SU-DHL-6 (cell line): ENCODE measurements around the gene C1QTNF6.

Experiments
- H2AFZ ChIP-seq: fragments of 200-600 bp; sonication (generic); 2 replicates; pipeline ENCODE4 v1.6.1; 2014; ENCODE audit warnings: low read depth, mild to moderate bottlenecking, moderate library complexity, mixed read lengths, antibody characterized with exemption, low read length; ENCODE audit not compliant: severe bottlenecking
- H3F3A ChIP-seq: fragments of 200-600 bp; shearing (Covaris generic); 2 replicates; pipeline ENCODE4 v1.6.0; 2016; ENCODE audit warnings: antibody characterized with exemption, mild to moderate bottlenecking; ENCODE audit not compliant: insufficient read depth
- H3K27ac ChIP-seq: fragments of 200-600 bp; sonication (generic); 2 replicates; pipeline ENCODE4 v1.5.1; 2016; ENCODE audit warnings: low read depth, mild to moderate bottlenecking, low read length, moderate library complexity, mixed read lengths
- H3K27me3 ChIP-seq: fragments of 200-600 bp; sonication (generic), shearing (Covaris generic); 2 replicates; pipeline ENCODE4 v1.6.0; 2014; ENCODE audit warnings: mild to moderate bottlenecking, low read length
- H3K36me3 ChIP-seq: fragments of 200-600 bp; sonication (generic); 2 replicates; pipeline ENCODE4 v1.6.1; 2014; ENCODE audit warnings: mild to moderate bottlenecking, low read length, mixed read lengths
- H3K4me2 ChIP-seq: fragments of 300-600, 200-600 bp; shearing (Covaris generic), sonication (generic); 2 replicates; pipeline ENCODE4 v1.6.0; 2014; ENCODE audit warnings: low read length, low read depth, mild to moderate bottlenecking; ENCODE audit not compliant: poor library complexity, severe bottlenecking
- H3K4me3 ChIP-seq: fragments of 200-600 bp; sonication (generic); 2 replicates; pipeline ENCODE4 v1.5.1; 2014; ENCODE audit warnings: antibody characterized with exemption, low read length, mild to moderate bottlenecking, mixed read lengths; ENCODE audit not compliant: insufficient read depth, poor library complexity, severe bottlenecking
- H3K79me2 ChIP-seq: fragments of 200-600 bp; sonication (generic); 2 replicates; pipeline ENCODE4 v1.6.1; 2014; ENCODE audit warnings: mild to moderate bottlenecking, low read length, moderate library complexity; ENCODE audit not compliant: insufficient read depth
- H3K9ac ChIP-seq: fragments of 200-600 bp; sonication (generic); 2 replicates; pipeline ENCODE4 v1.7.0; 2014; ENCODE audit warnings: mild to moderate bottlenecking, low read length
- H3K9me2 ChIP-seq: fragments of 200-600 bp; sonication (generic); replicated peaks from 2 replicates; pipeline ENCODE4 v1.6.1; 2014; ENCODE audit warnings: low read length; ENCODE audit not compliant: insufficient read depth
- H3K9me3 ChIP-seq: fragments of 200-600 bp; sonication (generic); 2 replicates; pipeline ENCODE4 v1.6.1; 2014; ENCODE audit warnings: low read length, mixed read lengths; ENCODE audit not compliant: insufficient read depth
- H4K20me1 ChIP-seq: fragments of 200-600 bp; sonication (generic); 2 replicates; pipeline ENCODE4 v1.6.1; 2014; ENCODE audit warnings: low read depth, mild to moderate bottlenecking, antibody characterized with exemption, low read length, moderate library complexity, mixed read lengths
- EZH2phosphoT487 ChIP-seq: fragments of 200-600 bp; sonication (generic), shearing (Covaris generic); conservative IDR thresholded peaks from 2 replicates; pipeline ENCODE4 v1.6.1; 2018; ENCODE audit warnings: mild to moderate bottlenecking, antibody characterized with exemption, low read length, moderate library complexity, mixed read lengths
- TF ChIP-seq, protein P1 (sequence below): fragments of 200-600 bp; sonication (generic); IDR thresholded peaks from one replicate; pipeline ENCODE4 v1.5.1; 2017; ENCODE audit warnings: antibody characterized with exemption, mild to moderate bottlenecking, low read length, moderate library complexity; ENCODE audit not compliant: insufficient read depth, poor library complexity, severe bottlenecking

Gene C1QTNF6

DNA sequence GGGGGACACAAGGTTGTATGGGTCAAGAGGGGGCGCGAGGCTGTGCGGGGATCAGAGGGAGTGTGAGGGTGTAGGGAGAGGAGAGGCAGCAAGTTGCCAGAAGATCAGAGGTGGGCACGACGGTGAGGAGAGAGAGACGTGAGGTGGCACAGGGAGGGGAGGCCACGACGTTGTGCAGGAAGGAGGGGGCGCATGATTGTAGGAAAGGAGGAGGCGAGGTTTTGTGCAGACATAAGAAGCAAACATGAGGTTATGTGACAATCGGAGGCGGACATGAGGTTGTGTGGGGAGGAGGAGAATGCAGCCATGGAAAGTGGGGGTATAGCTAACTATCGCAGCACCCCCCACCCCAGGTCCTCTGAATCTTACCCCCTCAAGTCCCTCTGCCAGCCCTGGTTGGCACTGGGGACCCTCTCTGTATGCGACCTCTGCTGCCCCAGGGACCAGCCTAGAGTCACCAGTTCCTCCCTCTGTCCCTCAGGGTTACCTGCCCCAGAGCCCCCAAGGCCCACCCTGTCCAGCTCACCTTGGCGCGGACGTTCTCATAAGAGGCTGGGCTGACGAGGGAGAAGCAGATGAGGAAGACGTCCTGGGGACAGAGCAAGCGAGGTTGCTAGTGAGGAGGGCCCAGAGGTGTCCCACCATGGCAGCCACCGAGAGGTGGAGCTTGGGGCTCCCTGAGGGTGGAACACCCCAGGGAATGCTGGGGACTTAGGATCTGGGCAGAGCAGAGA lies 43.5 kb upstream of the C1QTNF6 start:
- Histone ChIP-seq H3K4me2 (no peak overlapping the region), H3K36me3 (no peaks in the 10 kb centered on the region), H3K9me2 (no peaks in the 10 kb centered on the region), H2AFZ (no peak overlapping the region), H3F3A (no peaks in the 10 kb centered on the region; the same call in 1 of the 2 replicates), H4K20me1 (no peaks in the 10 kb centered on the region), H3K9ac (no peak overlapping the region), H3K79me2 (peaks cover 16% of the 10 kb centered on the region), H3K27me3 (no peaks in the 10 kb centered on the region), H3K4me3 (no peak overlapping the region), H3K27ac (peak overlapping the region; percentile 88), H3K9me3 (no peaks in the 10 kb centered on the region)
- no peak for TF ChIP-seq EZH2phosphoT487
- TF ChIP-seq, protein P1, sequence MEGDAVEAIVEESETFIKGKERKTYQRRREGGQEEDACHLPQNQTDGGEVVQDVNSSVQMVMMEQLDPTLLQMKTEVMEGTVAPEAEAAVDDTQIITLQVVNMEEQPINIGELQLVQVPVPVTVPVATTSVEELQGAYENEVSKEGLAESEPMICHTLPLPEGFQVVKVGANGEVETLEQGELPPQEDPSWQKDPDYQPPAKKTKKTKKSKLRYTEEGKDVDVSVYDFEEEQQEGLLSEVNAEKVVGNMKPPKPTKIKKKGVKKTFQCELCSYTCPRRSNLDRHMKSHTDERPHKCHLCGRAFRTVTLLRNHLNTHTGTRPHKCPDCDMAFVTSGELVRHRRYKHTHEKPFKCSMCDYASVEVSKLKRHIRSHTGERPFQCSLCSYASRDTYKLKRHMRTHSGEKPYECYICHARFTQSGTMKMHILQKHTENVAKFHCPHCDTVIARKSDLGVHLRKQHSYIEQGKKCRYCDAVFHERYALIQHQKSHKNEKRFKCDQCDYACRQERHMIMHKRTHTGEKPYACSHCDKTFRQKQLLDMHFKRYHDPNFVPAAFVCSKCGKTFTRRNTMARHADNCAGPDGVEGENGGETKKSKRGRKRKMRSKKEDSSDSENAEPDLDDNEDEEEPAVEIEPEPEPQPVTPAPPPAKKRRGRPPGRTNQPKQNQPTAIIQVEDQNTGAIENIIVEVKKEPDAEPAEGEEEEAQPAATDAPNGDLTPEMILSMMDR, result no peak

DNA sequence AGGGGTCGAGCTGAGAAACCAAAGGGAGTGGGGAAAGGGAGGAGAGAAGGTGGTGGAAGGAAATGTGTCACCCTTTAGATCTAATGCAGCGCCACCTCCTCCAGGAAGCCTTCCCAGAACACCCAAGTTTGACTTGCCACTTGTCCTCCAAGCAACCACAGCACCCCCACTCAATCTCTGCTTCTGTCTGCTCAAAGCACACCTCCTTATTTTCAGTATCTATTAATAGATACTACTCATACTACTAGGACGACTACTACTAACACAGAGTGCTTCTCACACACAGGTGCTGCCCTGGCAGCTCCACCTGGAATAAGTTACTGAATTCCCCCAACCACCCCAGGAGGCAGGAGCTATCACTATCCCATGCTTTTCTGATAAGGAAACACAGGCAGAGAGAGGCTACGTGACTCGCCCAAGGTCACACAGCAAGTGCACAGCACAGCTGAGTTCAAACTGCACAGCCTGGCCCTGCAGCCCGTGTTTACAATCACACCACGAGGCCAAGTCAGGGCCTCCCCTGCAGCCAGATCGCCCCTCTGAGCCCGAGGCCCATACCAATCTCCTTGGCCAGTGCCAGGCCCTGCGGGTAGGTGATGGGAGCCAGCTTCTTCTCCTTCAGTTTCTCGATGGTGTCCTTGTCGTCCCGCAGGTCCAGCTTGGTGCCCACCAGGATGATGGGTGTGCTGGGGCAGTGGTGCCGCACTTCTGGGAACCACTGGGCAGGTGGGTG lies 42.8 kb upstream of the C1QTNF6 start:
- Histone ChIP-seq H3F3A (no peaks in the 10 kb centered on the region; the same call in 1 of the 2 replicates), H3K79me2 (peaks cover 8% of the 10 kb centered on the region), H4K20me1 (no peaks in the 10 kb centered on the region), H3K27me3 (no peaks in the 10 kb centered on the region), H3K4me2 (peak overlapping the region; percentile 49), H3K9ac (peak overlapping the region; percentile 68), H3K36me3 (no peaks in the 10 kb centered on the region), H3K4me3 (no peak overlapping the region), H2AFZ (no peak overlapping the region), H3K9me3 (no peaks in the 10 kb centered on the region), H3K9me2 (no peaks in the 10 kb centered on the region), H3K27ac (peak overlapping the region; percentile 88)
- no peak for TF ChIP-seq EZH2phosphoT487
- TF ChIP-seq, protein P1, result no peak

DNA sequence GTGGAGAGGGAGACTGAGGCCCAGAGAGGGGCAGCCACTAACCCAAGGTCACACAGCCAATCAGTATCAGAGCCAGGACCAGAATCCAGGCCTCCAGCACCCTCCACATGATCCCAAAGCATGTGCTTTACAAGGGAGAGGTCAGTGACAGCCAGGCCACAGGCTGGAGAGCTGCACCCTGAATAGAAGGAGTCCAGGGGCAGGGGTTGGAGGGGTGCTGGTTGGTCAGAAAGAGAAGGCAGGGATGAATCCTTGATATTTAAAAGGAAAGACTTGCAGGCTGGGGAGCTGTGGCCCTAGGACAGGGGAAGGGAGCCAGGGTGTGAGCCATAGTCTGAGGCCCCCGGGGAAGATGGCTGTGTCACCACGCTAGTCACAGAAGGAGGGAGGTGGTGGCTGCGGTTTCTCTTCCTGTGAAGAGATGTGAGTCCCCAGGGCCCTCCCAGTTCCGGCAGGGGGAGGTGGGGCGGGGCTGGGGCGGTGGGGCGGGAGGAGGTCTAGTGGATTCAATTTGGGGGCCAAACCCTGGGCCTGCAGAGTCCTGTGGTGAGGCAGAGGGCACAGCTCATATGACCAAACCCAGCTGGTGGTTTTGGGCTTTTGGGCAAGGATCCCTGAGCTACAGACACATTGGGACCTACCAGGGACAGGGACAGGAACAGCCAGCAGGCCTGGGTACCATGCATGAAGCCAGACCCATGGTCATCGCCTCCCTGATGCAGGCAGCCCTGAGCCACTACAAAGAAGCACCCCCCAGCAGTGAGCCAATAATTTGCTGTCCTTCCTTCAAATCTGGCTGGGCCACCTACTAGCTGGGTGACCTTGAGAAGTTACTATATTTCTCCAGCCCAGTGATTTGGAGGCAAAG lies 42.0 kb upstream of the C1QTNF6 start:
- no peaks in the 10 kb centered on the region for H3K9me2 ChIP-seq
- H2AFZ ChIP-seq, result no peak overlapping the region
- H4K20me1 ChIP-seq, result no peaks in the 10 kb centered on the region
- peak overlapping the region; percentile 54 for H3K4me2 ChIP-seq
- H3K9ac ChIP-seq, result peak overlapping the region; percentile 68
- H3K9me3 ChIP-seq, result no peaks in the 10 kb centered on the region
- no peak overlapping the region for H3K4me3 ChIP-seq
- H3K36me3 ChIP-seq, result 0 out of 2 replicates have a peak, but pooled peaks cover 3% of the 10 kb centered on the region
- no peaks in the 10 kb centered on the region for H3K27me3 ChIP-seq
- peaks cover 7% of the 10 kb centered on the region for H3F3A ChIP-seq
- TF ChIP-seq, protein P1, result no peak
- no peak for TF ChIP-seq EZH2phosphoT487
- H3K27ac ChIP-seq, result peak overlapping the region; percentile 88
- H3K79me2 ChIP-seq, result peaks cover 7% of the 10 kb centered on the region; the same call in 1 of the 2 replicates
